ENCODE data around the gene MARCHF9.
A peak's percentile ranks its signal among the peaks of the same experiment; 100 is the strongest.

Gene MARCHF9

GRCh38 chr12:57802607-57803006 is 47.7 kb downstream of the MARCHF9 start:
- no peaks in the 10 kb centered on the region; the same call in 1 of the 2 replicates for H3K36me3 ChIP-seq
- no peaks in the 10 kb centered on the region for H3K9me3 ChIP-seq
- DNase-seq = no peak
- no peak for TF ChIP-seq CTCF (IDR thresholded peaks at IDR 0.05; ENCODE audit: low read depth, low read length)
- no peak overlapping the region for H3K4me3 ChIP-seq (ENCODE audit: low read depth, low read length)
- no peaks in the 10 kb centered on the region for H3K4me1 ChIP-seq
- H3K27me3 ChIP-seq = no peaks in the 10 kb centered on the region

- Histone ChIP-seq H3K4me1 (no peaks in the 10 kb centered on the region), H3K27me3 (no peaks in the 10 kb centered on the region), H3K36me3 (no peaks in the 10 kb centered on the region; the same call in 1 of the 2 replicates), H3K9me3 (no peaks in the 10 kb centered on the region), H3K4me3 (ENCODE audit: low read depth, low read length) (no peak overlapping the region)
- peak; percentile 89 for TF ChIP-seq CTCF (IDR thresholded peaks at IDR 0.05; ENCODE audit: low read depth, low read length)
- peak; percentile 66 for DNase-seq
Measured at GRCh38 chr12:57803319-57803893, 48.5 kb downstream of the MARCHF9 start.

DNA sequence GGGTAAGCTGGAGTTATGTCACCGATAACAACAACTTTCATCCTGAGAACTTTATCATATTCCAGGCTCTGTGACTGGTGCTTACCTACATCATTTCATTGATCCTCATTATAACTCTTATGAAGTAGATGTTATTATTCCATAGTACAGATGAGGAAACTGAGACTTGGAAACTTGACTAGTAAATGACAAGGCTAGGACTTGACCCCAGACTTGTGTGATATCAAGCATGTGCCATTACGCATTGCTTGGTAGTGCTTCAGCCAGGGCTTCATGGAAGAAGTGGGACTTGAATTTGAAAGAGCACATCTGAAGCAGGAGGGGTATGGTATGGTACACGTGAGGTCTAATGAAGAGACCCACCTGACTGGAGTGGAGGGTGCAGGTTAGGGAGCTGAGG is 51.8 kb downstream of the MARCHF9 start:
- H3K4me1 ChIP-seq = no peaks in the 10 kb centered on the region
- H3K4me3 ChIP-seq (ENCODE audit: low read depth, low read length) = no peak overlapping the region
- DNase-seq = no peak
- no peaks in the 10 kb centered on the region for H3K9me3 ChIP-seq
- no peaks in the 10 kb centered on the region for H3K27me3 ChIP-seq
- no peaks in the 10 kb centered on the region; the same call in 1 of the 2 replicates for H3K36me3 ChIP-seq
- TF ChIP-seq CTCF (IDR thresholded peaks at IDR 0.05; ENCODE audit: low read depth, low read length) = no peak

- Histone ChIP-seq H3K4me3 (ENCODE audit: low read depth, low read length) (no peak overlapping the region), H3K36me3 (no peaks in the 10 kb centered on the region; the same call in 1 of the 2 replicates), H3K9me3 (no peaks in the 10 kb centered on the region), H3K4me1 (no peaks in the 10 kb centered on the region), H3K27me3 (no peaks in the 10 kb centered on the region)
- no peak for TF ChIP-seq CTCF (IDR thresholded peaks at IDR 0.05; ENCODE audit: low read depth, low read length)
- DNase-seq = no peak
Measured at GRCh38 chr12:57807285-57807684, 52.4 kb downstream of the MARCHF9 start.

DNA sequence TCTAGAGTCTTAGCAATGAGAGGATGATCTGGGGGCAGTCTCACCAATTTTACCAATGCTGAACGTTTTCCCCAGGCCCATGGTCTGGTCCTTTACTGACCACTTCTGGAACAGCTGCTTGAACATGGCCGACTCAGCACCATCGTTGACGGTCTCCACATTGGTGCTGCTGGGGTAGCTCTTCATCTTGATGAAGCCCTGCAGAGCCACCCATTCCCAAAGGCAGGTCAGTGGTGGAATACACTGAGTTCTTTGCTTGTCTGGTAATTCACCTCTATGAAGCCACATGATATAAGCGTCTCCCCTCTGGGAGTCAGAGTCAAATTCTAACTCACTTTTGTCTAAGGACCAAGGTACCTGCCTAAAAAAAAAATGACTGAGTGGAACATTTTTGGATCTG is 53.4 kb downstream of the MARCHF9 start:
- H3K9me3 ChIP-seq = no peaks in the 10 kb centered on the region
- no peak for TF ChIP-seq CTCF (IDR thresholded peaks at IDR 0.05; ENCODE audit: low read depth, low read length)
- H3K27me3 ChIP-seq = no peaks in the 10 kb centered on the region
- no peak overlapping the region for H3K4me3 ChIP-seq (ENCODE audit: low read depth, low read length)
- H3K36me3 ChIP-seq = no peaks in the 10 kb centered on the region
- H3K4me1 ChIP-seq = no peaks in the 10 kb centered on the region
- no peak for DNase-seq

DNA sequence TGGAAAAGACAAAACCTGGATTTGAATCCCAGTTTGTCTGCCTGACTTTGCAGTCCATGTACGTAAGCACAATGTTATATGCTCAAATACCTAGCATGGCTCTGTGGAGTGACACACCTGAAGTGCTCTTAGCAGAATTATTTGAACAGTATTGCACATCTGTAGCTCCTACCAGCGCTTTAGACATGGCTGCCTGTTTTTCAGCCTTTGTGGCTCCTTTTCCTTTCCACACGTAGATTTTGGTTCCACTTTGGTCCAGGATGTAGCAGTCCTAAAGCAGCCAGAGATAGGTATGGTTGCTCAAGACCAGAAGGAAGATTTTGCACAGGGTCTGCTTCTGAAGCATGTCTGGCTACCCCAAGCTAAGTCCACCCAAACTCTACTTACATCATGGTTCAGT is 54.5 kb downstream of the MARCHF9 start:
- Histone ChIP-seq H3K9me3 (no peaks in the 10 kb centered on the region), H3K36me3 (no peaks in the 10 kb centered on the region), H3K4me3 (ENCODE audit: low read depth, low read length) (no peak overlapping the region), H3K27me3 (no peaks in the 10 kb centered on the region), H3K4me1 (no peaks in the 10 kb centered on the region)
- DNase-seq = no peak
- no peak for TF ChIP-seq CTCF (IDR thresholded peaks at IDR 0.05; ENCODE audit: low read depth, low read length)

Measured in BE2C (cell line).